Measurements from ENCODE around the gene HGD.

- TF ChIP-seq CTCF (IDR thresholded peaks at IDR 0.05 in 2 of 3, conservative IDR thresholded peaks at IDR 0.05 in 1 of 3; ENCODE audit: borderline replicate concordance in 1 of 3, insufficient read depth in 1 of 3, low read depth in 2 of 3, low read length in 2 of 3) (no peak), EZH2 (IDR thresholded peaks at IDR 0.05) (no peak), YY1 (IDR thresholded peaks at IDR 0.05; ENCODE audit: extremely low read depth, insufficient replicate concordance, low read depth, low read length) (no peak), SIN3A (IDR thresholded peaks at IDR 0.05; ENCODE audit: low read depth) (no peak), POLR2AphosphoS5 (IDR thresholded peaks at IDR 0.05; ENCODE audit: low read depth, low read length) (no peak), POLR2A (IDR thresholded peaks at IDR 0.05; ENCODE audit: borderline replicate concordance, extremely low read depth, insufficient read depth, insufficient read length) (no peak), EZH2phosphoT487 (IDR thresholded peaks at IDR 0.05; ENCODE audit: borderline replicate concordance) (no peak), ZNF274 (IDR thresholded peaks at IDR 0.05; ENCODE audit: low read depth, low read length) (no peak), CEBPB (IDR thresholded peaks at IDR 0.05; ENCODE audit: low read depth) (no peak), REST (IDR thresholded peaks at IDR 0.05; ENCODE audit: low read depth) (no peak), JUND (IDR thresholded peaks at IDR 0.05) (no peak), ELF1 (IDR thresholded peaks at IDR 0.05; ENCODE audit: borderline replicate concordance, low read depth) (no peak)
These were observed 2.9 kb upstream of the HGD start for GRCh38 chr3:120684896-120685295.
